A549 treated with AZD9567 at 1 μM for 4 hours (cell line): Measurements from ENCODE around the gene TTC9. TPM values are rescaled to one million over a fixed set of nuclear protein-coding genes. Genes with fewer than 3 reads are reported as not detected.

ENCODE experiments used
- total RNA-seq: library from RNA; stranded (reverse); fragments of 200-300 nt; extraction: Qiagen RNA extraction; gene quantifications from 5 replicates; pipeline ENCODE4 v1.2.3, GENCODE V29; 2022; ENCODE audit not compliant: insufficient read depth

The TTC9 gene
- total RNA-seq, result 2.3 to 2.9 TPM (median 2.6 TPM) in 5 replicates

DNA sequence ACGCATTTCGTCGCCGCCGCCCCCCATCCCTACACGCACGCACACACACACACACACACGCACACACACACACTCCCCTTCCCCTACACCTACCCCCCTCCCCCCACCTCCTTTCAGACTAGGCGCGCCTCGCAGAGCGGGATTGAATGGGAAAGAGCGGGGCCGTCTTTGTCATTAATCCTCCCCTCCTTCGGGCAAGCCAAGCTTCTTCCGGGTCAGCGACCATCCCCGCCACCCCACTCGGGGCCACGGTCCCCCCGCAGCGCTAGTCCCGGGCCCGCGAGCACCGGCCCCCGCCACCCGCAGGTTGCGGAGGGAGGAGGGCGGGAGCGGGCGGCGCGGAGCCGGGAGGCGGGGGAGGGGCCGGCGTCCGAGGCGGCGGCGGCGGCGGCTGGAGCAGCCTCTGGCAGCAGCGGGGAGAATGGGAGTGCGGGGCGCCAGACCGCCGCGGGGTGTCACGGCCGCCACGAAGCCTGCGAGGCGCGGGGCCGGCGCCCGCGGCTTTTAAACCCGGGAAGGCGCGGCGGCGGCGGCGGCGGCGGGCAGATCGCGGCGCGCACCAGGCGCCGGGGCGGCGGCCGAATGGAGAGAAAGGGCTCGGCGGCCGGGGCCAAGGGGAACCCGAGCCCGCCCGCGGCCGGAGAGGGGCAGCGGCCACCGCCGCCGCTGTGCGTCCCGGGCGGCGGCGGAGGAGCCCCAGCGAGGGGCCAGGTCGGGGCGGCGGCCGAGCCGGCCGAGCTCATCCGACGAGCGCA, at the start of gene TTC9:
TTC9 (plus strand) TSS at position 369 of the 755 bp plus-strand sequence; CDS start at position 583, 214 bp downstream.

GRCh38 chr14:70600382-70601157, 41.1 kb upstream of the TTC9 start, which contains the start of gene MED6:
TSS of gene MED6 (minus strand) at chr14:70600655. CDS start at chr14:70600637, 18 bp downstream.

Other genes starting within 250 kb of the TTC9 start
- 7.2 to 11.9 TPM (median 9.3 TPM) in 5 replicates for gene SYNJ2BP, start 224.8 kb upstream of the TTC9 start, total RNA-seq
- gene ADAM21, start 189.7 kb upstream of the TTC9 start, total RNA-seq, result 0.02 to 0.06 TPM (median 0.05 TPM) in 3 of 5 replicates, not detected in the others
- 0.02 to 0.03 TPM in 2 of 5 replicates, not detected in the others for gene ADAM20, start 106.9 kb upstream of the TTC9 start, total RNA-seq
- 40.5 to 44.9 TPM (median 43.9 TPM) in 5 replicates for gene MED6, start 41.3 kb upstream of the TTC9 start, total RNA-seq
- gene MAP3K9, start 167.6 kb downstream of the TTC9 start, total RNA-seq, result 4.7 to 6.2 TPM (median 5.6 TPM) in 5 replicates